GM12878 (cell line): ENCODE results near the gene ZFHX2. TPM values are rescaled to one million over a fixed set of nuclear protein-coding genes. Genes with fewer than 3 reads are reported as not detected.

Experiments
- BCL11A ChIP-seq: IDR thresholded peaks from 2 replicates; pipeline ENCODE4 v1.6.1; 2011; ENCODE audit warnings: low read depth, low read length
- BMI1 ChIP-seq: fragments of 450-650 bp; IDR thresholded peaks from 2 replicates; pipeline ENCODE4 v1.6.1; 2016; ENCODE audit warnings: mild to moderate bottlenecking, moderate library complexity, borderline replicate concordance
- BRCA1 ChIP-seq: IDR thresholded peaks from 2 replicates; pipeline ENCODE4 v1.6.1; 2011; ENCODE audit warnings: low read depth, low read length, improper control_type of control experiment
- EED ChIP-seq: sonication (generic); IDR thresholded peaks from 2 replicates; pipeline ENCODE4 v1.6.1; 2016; ENCODE audit warnings: antibody characterized with exemption, low read depth
- ETV6 ChIP-seq, 2 experiments: fragments of 450-650 bp in 1 of 2; IDR thresholded peaks in 1 of 2; conservative IDR thresholded peaks in 1 of 2; 2 replicates each; pipeline ENCODE4 v1.6.1; 2014; ENCODE audit warnings: antibody characterized with exemption in 1 of 2, borderline replicate concordance in 1 of 2, low read depth in 1 of 2, mild to moderate bottlenecking in 1 of 2, moderate library complexity in 1 of 2
- IRF4 ChIP-seq: IDR thresholded peaks from 2 replicates; pipeline ENCODE4 v1.6.1; 2011; ENCODE audit warnings: low read depth, low read length
- JUND ChIP-seq: IDR thresholded peaks from 2 replicates; pipeline ENCODE4 v1.6.1; 2012; ENCODE audit warnings: low read depth, mild to moderate bottlenecking, low read length, improper control_type of control experiment, moderate library complexity
- PAX5 ChIP-seq: IDR thresholded peaks from 2 replicates; pipeline ENCODE4 v1.6.1; 2011; ENCODE audit warnings: low read depth, low read length, borderline replicate concordance
- SIN3A ChIP-seq: IDR thresholded peaks from 2 replicates; pipeline ENCODE4 v1.6.1; 2012; ENCODE audit warnings: low read depth, low read length, improper control_type of control experiment
- SMAD1 ChIP-seq: fragments of 450-650 bp; IDR thresholded peaks from 2 replicates; pipeline ENCODE4 v1.6.1; 2018; ENCODE audit warnings: mild to moderate bottlenecking, low read depth; ENCODE audit not compliant: partially characterized antibody
- SMARCA5 ChIP-seq: fragments of 450-650 bp; IDR thresholded peaks from 2 replicates; pipeline ENCODE4 v1.6.1; 2017; ENCODE audit warnings: mild to moderate bottlenecking
- TAF1 ChIP-seq: IDR thresholded peaks from 2 replicates; pipeline ENCODE4 v1.6.1; 2011; ENCODE audit warnings: mild to moderate bottlenecking, low read depth, low read length, borderline replicate concordance
- TARDBP ChIP-seq: IDR thresholded peaks from 2 replicates; pipeline ENCODE4 v1.6.1; 2016; ENCODE audit warnings: borderline replicate concordance
- YBX1 ChIP-seq: fragments of 450-650 bp; IDR thresholded peaks from 2 replicates; pipeline ENCODE4 v1.6.1; 2016; ENCODE audit warnings: antibody characterized with exemption
- polyA plus RNA-seq, 11 experiments: library from polyadenylated mRNA; depleted of rRNA in 4 of 11; unstranded in 6 of 11; stranded (reverse) in 5 of 11; fragments of >200 nt; fragmentation: Nextera tagmentation in 4 of 11; fragmentation: Illumina TruSeq in 1 of 11; extraction: Ambion mirVana in 4 of 11; extraction: Trizol in 1 of 11; gene quantifications; 1 replicate in 1 of 11; 2 replicates in 10 of 11; pipeline versions ENCODE4 v1.2.1 to v1.2.3, GENCODE V29; 2011 to 2016; ENCODE audit warnings: inconsistent platforms in 2 of 11, missing spikeins in 2 of 11, low read depth in 1 of 11
- total RNA-seq, 4 experiments: library from RNA; depleted of rRNA in 3 of 4; stranded (reverse); fragments of >200 nt in 3 of 4; fragmentation: Illumina TruSeq in 1 of 4; extraction: Trizol in 1 of 4; gene quantifications; 2 replicates each; pipeline versions ENCODE4 v1.2.1 to v1.2.3, GENCODE V29; 2013 to 2021
- TF ChIP-seq, protein P1 (sequence below): fragments of 450-650 bp; IDR thresholded peaks from 2 replicates; pipeline ENCODE4 v1.6.1; 2017; ENCODE audit warnings: mild to moderate bottlenecking, moderate library complexity
- TF ChIP-seq, protein P2 (sequence below): fragments of 150-350 bp; IDR thresholded peaks from 2 replicates; pipeline ENCODE4 v1.6.1; 2016; ENCODE audit warnings: low read depth, low read length
- TF ChIP-seq, protein P3 (sequence below): IDR thresholded peaks from 2 replicates; pipeline ENCODE4 v1.6.1; 2011; ENCODE audit warnings: low read depth, mild to moderate bottlenecking, low read length, moderate library complexity, borderline replicate concordance; ENCODE audit errors: extremely low read depth
- TF ChIP-seq, protein P4 (sequence below): fragments of 450-650 bp; IDR thresholded peaks from 2 replicates; pipeline ENCODE4 v1.6.1; 2016; ENCODE audit warnings: mild to moderate bottlenecking, moderate library complexity, borderline replicate concordance

ZFHX2 gene
- total and polyA plus RNA-seq, 10 of the 15 experiments (the other 5 are each of a cell fraction or from before 2014, with no cell fraction given): 0.27 to 2.2 (median 0.55) TPM

DNA sequence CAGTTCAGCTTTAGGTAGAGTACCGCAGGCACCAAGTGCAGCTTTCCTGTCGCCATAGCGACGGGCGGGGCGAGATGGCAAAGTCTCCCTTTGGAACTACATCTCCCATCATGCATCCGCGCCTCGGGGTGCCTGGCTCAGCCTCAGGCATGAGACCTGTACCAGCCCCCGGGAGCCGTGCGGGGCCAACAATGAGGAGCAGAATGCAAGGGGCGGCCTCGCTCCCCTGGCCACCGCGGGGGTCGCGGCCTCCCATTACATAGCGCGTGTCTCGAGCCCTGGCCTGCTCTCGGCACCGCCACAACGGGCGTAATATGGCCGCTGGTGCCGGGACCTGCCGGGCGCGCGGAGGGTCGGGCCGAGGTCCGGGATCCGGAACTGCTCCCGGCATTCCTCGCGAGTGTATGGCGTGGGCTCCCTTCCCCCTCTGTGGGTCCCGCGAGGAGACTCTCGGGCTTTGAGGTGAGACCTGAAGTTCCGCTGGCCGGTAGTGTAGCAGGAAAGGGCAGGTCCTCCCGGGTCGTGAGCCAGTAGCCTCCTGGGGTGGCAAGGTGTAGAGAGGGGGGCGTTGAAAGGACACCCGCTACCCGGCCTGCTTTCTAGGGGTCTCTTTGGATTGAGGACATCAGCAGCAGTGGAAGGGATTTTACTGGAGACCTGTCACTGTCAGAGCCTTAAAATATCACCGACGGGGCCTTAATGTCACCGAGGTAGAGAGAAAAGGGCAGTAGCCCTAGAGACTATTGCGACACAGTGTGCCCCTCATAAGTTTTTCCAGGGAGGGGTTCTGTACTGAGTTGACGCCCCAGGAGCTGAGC is 4.5 kb upstream of the ZFHX2 start, which contains the start of gene THTPA (continued):
- TF ChIP-seq, protein P1, sequence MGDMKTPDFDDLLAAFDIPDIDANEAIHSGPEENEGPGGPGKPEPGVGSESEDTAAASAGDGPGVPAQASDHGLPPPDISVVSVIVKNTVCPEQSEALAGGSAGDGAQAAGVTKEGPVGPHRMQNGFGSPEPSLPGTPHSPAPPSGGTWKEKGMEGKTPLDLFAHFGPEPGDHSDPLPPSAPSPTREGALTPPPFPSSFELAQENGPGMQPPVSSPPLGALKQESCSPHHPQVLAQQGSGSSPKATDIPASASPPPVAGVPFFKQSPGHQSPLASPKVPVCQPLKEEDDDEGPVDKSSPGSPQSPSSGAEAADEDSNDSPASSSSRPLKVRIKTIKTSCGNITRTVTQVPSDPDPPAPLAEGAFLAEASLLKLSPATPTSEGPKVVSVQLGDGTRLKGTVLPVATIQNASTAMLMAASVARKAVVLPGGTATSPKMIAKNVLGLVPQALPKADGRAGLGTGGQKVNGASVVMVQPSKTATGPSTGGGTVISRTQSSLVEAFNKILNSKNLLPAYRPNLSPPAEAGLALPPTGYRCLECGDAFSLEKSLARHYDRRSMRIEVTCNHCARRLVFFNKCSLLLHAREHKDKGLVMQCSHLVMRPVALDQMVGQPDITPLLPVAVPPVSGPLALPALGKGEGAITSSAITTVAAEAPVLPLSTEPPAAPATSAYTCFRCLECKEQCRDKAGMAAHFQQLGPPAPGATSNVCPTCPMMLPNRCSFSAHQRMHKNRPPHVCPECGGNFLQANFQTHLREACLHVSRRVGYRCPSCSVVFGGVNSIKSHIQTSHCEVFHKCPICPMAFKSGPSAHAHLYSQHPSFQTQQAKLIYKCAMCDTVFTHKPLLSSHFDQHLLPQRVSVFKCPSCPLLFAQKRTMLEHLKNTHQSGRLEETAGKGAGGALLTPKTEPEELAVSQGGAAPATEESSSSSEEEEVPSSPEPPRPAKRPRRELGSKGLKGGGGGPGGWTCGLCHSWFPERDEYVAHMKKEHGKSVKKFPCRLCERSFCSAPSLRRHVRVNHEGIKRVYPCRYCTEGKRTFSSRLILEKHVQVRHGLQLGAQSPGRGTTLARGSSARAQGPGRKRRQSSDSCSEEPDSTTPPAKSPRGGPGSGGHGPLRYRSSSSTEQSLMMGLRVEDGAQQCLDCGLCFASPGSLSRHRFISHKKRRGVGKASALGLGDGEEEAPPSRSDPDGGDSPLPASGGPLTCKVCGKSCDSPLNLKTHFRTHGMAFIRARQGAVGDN: peak; percentile 34; the same call in 1 of the 2 replicates
- TF ChIP-seq BCL11A: no peak
- TF ChIP-seq YBX1: no peak
- peak; percentile 57 for TF ChIP-seq EED
- TF ChIP-seq JUND: no peak
- TF ChIP-seq BMI1: peak; percentile 97
- peak; percentile 80 for TF ChIP-seq SIN3A
- no peak for TF ChIP-seq SMAD1
- TF ChIP-seq BRCA1: peak; percentile 73
- 0 out of 2 replicates have a peak, but pooled peaks have one; percentile 76 for TF ChIP-seq TAF1
- TF ChIP-seq, protein P2, sequence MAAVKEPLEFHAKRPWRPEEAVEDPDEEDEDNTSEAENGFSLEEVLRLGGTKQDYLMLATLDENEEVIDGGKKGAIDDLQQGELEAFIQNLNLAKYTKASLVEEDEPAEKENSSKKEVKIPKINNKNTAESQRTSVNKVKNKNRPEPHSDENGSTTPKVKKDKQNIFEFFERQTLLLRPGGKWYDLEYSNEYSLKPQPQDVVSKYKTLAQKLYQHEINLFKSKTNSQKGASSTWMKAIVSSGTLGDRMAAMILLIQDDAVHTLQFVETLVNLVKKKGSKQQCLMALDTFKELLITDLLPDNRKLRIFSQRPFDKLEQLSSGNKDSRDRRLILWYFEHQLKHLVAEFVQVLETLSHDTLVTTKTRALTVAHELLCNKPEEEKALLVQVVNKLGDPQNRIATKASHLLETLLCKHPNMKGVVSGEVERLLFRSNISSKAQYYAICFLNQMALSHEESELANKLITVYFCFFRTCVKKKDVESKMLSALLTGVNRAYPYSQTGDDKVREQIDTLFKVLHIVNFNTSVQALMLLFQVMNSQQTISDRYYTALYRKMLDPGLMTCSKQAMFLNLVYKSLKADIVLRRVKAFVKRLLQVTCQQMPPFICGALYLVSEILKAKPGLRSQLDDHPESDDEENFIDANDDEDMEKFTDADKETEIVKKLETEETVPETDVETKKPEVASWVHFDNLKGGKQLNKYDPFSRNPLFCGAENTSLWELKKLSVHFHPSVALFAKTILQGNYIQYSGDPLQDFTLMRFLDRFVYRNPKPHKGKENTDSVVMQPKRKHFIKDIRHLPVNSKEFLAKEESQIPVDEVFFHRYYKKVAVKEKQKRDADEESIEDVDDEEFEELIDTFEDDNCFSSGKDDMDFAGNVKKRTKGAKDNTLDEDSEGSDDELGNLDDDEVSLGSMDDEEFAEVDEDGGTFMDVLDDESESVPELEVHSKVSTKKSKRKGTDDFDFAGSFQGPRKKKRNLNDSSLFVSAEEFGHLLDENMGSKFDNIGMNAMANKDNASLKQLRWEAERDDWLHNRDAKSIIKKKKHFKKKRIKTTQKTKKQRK: no peak
- no peak for TF ChIP-seq SMARCA5
- TF ChIP-seq, protein P3, sequence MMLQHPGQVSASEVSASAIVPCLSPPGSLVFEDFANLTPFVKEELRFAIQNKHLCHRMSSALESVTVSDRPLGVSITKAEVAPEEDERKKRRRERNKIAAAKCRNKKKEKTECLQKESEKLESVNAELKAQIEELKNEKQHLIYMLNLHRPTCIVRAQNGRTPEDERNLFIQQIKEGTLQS: no peak
- TF ChIP-seq TARDBP: no peak; the same call in 1 of the 2 replicates
- TF ChIP-seq PAX5: no peak; the same call in 1 of the 2 replicates
- TF ChIP-seq ETV6 (conservative IDR thresholded peaks at IDR 0.05 in 1 of 2, IDR thresholded peaks at IDR 0.05 in 1 of 2; ENCODE audit: borderline replicate concordance in 1 of 2, low read depth in 1 of 2): no peak
- no peak for TF ChIP-seq IRF4
- TF ChIP-seq, protein P4, sequence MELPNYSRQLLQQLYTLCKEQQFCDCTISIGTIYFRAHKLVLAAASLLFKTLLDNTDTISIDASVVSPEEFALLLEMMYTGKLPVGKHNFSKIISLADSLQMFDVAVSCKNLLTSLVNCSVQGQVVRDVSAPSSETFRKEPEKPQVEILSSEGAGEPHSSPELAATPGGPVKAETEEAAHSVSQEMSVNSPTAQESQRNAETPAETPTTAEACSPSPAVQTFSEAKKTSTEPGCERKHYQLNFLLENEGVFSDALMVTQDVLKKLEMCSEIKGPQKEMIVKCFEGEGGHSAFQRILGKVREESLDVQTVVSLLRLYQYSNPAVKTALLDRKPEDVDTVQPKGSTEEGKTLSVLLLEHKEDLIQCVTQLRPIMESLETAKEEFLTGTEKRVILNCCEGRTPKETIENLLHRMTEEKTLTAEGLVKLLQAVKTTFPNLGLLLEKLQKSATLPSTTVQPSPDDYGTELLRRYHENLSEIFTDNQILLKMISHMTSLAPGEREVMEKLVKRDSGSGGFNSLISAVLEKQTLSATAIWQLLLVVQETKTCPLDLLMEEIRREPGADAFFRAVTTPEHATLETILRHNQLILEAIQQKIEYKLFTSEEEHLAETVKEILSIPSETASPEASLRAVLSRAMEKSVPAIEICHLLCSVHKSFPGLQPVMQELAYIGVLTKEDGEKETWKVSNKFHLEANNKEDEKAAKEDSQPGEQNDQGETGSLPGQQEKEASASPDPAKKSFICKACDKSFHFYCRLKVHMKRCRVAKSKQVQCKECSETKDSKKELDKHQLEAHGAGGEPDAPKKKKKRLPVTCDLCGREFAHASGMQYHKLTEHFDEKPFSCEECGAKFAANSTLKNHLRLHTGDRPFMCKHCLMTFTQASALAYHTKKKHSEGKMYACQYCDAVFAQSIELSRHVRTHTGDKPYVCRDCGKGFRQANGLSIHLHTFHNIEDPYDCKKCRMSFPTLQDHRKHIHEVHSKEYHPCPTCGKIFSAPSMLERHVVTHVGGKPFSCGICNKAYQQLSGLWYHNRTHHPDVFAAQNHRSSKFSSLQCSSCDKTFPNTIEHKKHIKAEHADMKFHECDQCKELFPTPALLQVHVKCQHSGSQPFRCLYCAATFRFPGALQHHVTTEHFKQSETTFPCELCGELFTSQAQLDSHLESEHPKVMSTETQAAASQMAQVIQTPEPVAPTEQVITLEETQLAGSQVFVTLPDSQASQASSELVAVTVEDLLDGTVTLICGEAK: peak; percentile 70; the same call in 1 of the 2 replicates
